Esophagus mucosa (tissue), 1 donor: Measurements from ENCODE around the gene ADSS2. TPM values are rescaled to one million over a fixed set of nuclear protein-coding genes. Genes with fewer than 3 reads are reported as not detected.
"Not testable (repeated sequence)": the region's sequence is repeated elsewhere in the genome, so short reads cannot be mapped to it uniquely, and the experiment has no call there.

ENCODE experiments used
- ATAC-seq: fragments of 200-7000 bp; cut with Tn5 transposase; one replicate; pipeline ENCODE4 v1.9.1; 2020
- total RNA-seq: library from RNA; stranded (reverse); gene quantifications from one replicate; pipeline ENCODE4 v1.2.4, GENCODE V29; 2023
- donor health status: DM: yes; HTN: yes; CAD: no.

Gene ADSS2
- total RNA-seq, 1 donor from 2014 or later, result 26.3 TPM

- ATAC-seq, result not testable (repeated sequence)
Observed at GRCh38 chr1:244365262-244365661, 86.4 kb downstream of the ADSS2 start.

GRCh38 chr1:244362476-244362875 lies 89.2 kb downstream of the ADSS2 start:
- ATAC-seq, result no peak

- no peak for ATAC-seq
Observed at GRCh38 chr1:244361764-244362473, 89.8 kb downstream of the ADSS2 start.

Other genes with a start within 250 kb of the ADSS2 start
- gene CATSPERE, start 9.4 kb upstream of the ADSS2 start, total RNA-seq, result 0.64 TPM
- 17.0 TPM for gene DESI2, start 201.2 kb upstream of the ADSS2 start, total RNA-seq